ENCODE results near the gene RPS6KL1.

GRCh38 chr14:74937171-74937570 lies 14.1 kb upstream of the RPS6KL1 start:
- TF ChIP-seq CTCF (IDR thresholded peaks at IDR 0.05; ENCODE audit: poor library complexity, severe bottlenecking) (no peak), TAF1 (IDR thresholded peaks at IDR 0.05; ENCODE audit: low read depth) (no peak), MXI1 (conservative IDR thresholded peaks at IDR 0.05; ENCODE audit: poor library complexity, severe bottlenecking) (no peak), EP300 (conservative IDR thresholded peaks at IDR 0.05; ENCODE audit: poor library complexity, severe bottlenecking) (no peak)
